Fibroblast of pulmonary artery (primary cell): ENCODE results near the gene TMEM208.

ENCODE experiments used
- DNase-seq: peaks from one replicate; pipeline ENCODE4 v3.0.0-alpha.2; 2010; ENCODE audit warnings: low read depth
- H3K4me3 ChIP-seq: replicated peaks from 2 replicates; pipeline ENCODE4 v1.5.1; 2011; ENCODE audit warnings: low read depth, mild to moderate bottlenecking, control low read depth, low read length, moderate library complexity
- TF ChIP-seq, protein P1 (sequence below): IDR thresholded peaks from 2 replicates; pipeline ENCODE4 v1.5.1; 2011; ENCODE audit warnings: mild to moderate bottlenecking, control low read depth, low read length, inconsistent platforms; ENCODE audit errors: missing control alignments

Gene TMEM208

DNA sequence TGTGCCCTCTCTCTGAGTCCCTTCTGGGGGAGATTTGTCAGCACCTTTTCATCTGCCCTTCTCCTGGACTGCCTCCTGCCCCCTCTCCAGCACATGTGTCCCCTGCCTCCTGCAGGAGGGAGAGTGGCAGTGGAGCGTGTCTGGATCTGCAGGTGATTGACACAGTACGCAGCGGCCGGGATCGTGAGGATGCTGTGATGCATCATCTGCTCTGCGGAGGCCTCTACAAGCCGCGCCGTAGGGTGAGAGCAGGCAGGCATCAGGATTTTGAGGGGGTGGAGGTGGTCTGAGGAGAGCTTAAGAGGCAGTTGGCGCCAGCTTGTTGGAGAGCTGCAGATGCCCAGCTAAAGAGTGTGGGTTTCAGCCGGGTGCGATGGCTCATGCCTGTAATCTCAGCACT, 32.8 kb downstream of the TMEM208 start:
- TF ChIP-seq, protein P1, sequence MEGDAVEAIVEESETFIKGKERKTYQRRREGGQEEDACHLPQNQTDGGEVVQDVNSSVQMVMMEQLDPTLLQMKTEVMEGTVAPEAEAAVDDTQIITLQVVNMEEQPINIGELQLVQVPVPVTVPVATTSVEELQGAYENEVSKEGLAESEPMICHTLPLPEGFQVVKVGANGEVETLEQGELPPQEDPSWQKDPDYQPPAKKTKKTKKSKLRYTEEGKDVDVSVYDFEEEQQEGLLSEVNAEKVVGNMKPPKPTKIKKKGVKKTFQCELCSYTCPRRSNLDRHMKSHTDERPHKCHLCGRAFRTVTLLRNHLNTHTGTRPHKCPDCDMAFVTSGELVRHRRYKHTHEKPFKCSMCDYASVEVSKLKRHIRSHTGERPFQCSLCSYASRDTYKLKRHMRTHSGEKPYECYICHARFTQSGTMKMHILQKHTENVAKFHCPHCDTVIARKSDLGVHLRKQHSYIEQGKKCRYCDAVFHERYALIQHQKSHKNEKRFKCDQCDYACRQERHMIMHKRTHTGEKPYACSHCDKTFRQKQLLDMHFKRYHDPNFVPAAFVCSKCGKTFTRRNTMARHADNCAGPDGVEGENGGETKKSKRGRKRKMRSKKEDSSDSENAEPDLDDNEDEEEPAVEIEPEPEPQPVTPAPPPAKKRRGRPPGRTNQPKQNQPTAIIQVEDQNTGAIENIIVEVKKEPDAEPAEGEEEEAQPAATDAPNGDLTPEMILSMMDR = no peak
- DNase-seq = no peak

GRCh38 chr16:67260426-67261063, 33.6 kb downstream of the TMEM208 start:
- TF ChIP-seq, protein P1 = peak; percentile 81
- no peak overlapping the region for H3K4me3 ChIP-seq
- peak; percentile 79 for DNase-seq

More for the DNA sequence above, 32.8 kb downstream of the TMEM208 start:
- H3K4me3 ChIP-seq = no peak overlapping the region

- no peak overlapping the region for H3K4me3 ChIP-seq
- TF ChIP-seq, protein P1 = no peak
- no peak for DNase-seq
These were observed 36.3 kb downstream of the TMEM208 start for GRCh38 chr16:67263201-67263600.

- TF ChIP-seq, protein P1 = peak; percentile 5
- no peak overlapping the region for H3K4me3 ChIP-seq
- DNase-seq = no peak
These were observed 37.3 kb downstream of the TMEM208 start for GRCh38 chr16:67264277-67264676.

DNA sequence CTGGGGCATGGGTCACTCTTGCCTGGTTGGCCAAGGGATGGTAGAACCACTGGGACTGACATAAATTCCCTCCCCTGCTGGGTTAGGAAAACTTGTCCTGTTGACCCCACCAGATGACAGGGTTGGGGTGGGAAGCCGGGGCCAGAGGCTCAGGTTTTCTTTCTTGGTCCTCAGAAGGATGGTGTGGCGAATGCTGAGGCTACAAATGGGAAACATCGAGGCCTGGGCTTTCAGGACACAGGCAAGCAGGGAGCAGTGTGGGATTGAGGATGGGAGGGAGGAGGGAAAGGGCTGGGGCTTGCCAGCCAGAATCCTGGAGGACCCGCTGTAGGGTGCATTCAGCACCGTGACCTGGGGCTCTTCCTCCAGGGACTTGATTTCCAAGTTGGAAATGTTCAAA, 37.9 kb downstream of the TMEM208 start:
- TF ChIP-seq, protein P1 = no peak
- H3K4me3 ChIP-seq = no peak overlapping the region

DNA sequence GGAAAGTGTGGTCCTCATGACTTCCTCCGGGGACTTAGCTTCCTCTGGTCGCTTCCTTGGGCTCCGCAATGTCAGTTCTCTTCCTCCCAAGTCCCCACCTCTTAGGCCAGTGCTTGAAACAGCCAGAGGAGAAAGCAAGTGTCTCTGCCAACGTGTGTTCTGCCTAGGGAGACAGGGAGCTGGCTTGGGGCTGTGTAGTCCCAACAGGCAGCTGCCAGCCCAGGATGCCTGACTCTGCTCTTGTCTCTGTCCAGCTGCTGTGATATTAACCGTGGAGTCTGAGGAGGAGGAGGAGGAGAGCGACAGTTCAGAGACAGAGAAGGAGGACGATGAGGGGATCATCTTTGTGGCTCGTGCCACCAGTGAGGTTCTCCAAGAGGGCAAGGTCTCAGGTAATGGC, 38.9 kb downstream of the TMEM208 start:
- TF ChIP-seq, protein P1 = no peak
- no peak for DNase-seq
- no peak overlapping the region for H3K4me3 ChIP-seq

More for the DNA sequence above, 37.9 kb downstream of the TMEM208 start:
- no peak for DNase-seq

DNA sequence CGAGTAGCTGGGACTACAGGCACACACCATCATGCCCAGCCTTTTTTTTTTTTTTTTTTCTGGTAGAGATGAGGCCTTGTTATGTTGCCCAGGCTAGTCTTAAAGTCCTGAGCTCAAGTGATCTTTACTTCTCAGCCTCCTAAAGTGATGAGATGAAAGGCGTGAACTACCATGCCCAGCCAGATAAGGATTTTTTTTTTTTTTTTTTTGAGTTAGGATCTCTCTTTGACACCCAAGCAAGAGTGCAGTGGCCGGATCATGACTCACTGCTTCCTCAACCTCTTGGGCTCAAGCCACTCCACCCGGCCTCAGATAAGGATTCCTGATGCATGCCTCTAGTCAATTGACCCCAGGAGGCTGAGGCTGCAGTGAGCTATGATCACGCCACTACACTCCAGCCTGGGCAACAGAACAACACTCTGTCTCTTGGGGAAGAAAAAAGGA, 41.2 kb downstream of the TMEM208 start:
- no peak overlapping the region for H3K4me3 ChIP-seq
- TF ChIP-seq, protein P1 = no peak
- DNase-seq = peak; percentile 91
